GM10847 (cell line): ENCODE results near the gene DSC3.

Experiments
- POLR2A ChIP-seq: IDR thresholded peaks from 2 replicates; pipeline ENCODE4 v1.6.1; 2011; ENCODE audit not compliant: insufficient read length; ENCODE audit errors: extremely low read depth

Gene DSC3

GRCh38 chr18:30945761-30946160 lies 96.8 kb downstream of the DSC3 start:
- no peak for TF ChIP-seq POLR2A

GRCh38 chr18:30944773-30945417 lies 97.6 kb downstream of the DSC3 start:
- TF ChIP-seq POLR2A = no peak

- no peak for TF ChIP-seq POLR2A
These were observed 101.5 kb downstream of the DSC3 start for GRCh38 chr18:30940952-30941539.
